ENCODE measurements around the gene TBK1.
"Not testable (repeated sequence)": the region's sequence is repeated elsewhere in the genome, so short reads cannot be mapped to it uniquely, and the experiment has no call there.

Gene TBK1

GRCh38 chr12:64530566-64530965, 78.6 kb downstream of the TBK1 start:
- no peak overlapping the region for H3K27ac ChIP-seq (ENCODE audit: low read depth, low read length)
- H3K9me3 ChIP-seq (ENCODE audit: low read length), result no peaks in the 10 kb centered on the region
- H3K9ac ChIP-seq (ENCODE audit: low read length), result no peak overlapping the region
- H3K4me1 ChIP-seq (ENCODE audit: insufficient read depth, low read length), result no peaks in the 10 kb centered on the region
- H3K4me3 ChIP-seq (ENCODE audit: low read depth in 1 of 2, low read length in 2 of 2), result no peak overlapping the region
- H3K36me3 ChIP-seq (ENCODE audit: insufficient read depth, low read length), result no peaks in the 10 kb centered on the region
- no peaks in the 10 kb centered on the region for H3K27me3 ChIP-seq (ENCODE audit: control insufficient read depth in 1 of 2, insufficient read depth in 2 of 2, low read length in 2 of 2)

GRCh38 chr12:64531665-64532334, 79.9 kb downstream of the TBK1 start:
- no peak overlapping the region for H3K4me3 ChIP-seq (ENCODE audit: low read depth in 1 of 2, low read length in 2 of 2)
- no peaks in the 10 kb centered on the region for H3K9me3 ChIP-seq (ENCODE audit: low read length)
- H3K4me1 ChIP-seq (ENCODE audit: insufficient read depth, low read length), result no peaks in the 10 kb centered on the region
- H3K36me3 ChIP-seq (ENCODE audit: insufficient read depth, low read length), result no peaks in the 10 kb centered on the region
- H3K27ac ChIP-seq (ENCODE audit: low read depth, low read length), result no peak overlapping the region
- H3K27me3 ChIP-seq (ENCODE audit: control insufficient read depth in 1 of 2, insufficient read depth in 2 of 2, low read length in 2 of 2), result no peaks in the 10 kb centered on the region
- H3K9ac ChIP-seq (ENCODE audit: low read length), result no peak overlapping the region

- Histone ChIP-seq H3K27ac (ENCODE audit: low read depth, low read length) (no peak overlapping the region), H3K27me3 (ENCODE audit: control insufficient read depth in 1 of 2, insufficient read depth in 2 of 2, low read length in 2 of 2) (no peaks in the 10 kb centered on the region), H3K4me1 (ENCODE audit: insufficient read depth, low read length) (no peaks in the 10 kb centered on the region), H3K36me3 (ENCODE audit: insufficient read depth, low read length) (no peaks in the 10 kb centered on the region), H3K9ac (ENCODE audit: low read length) (no peak overlapping the region), H3K4me3 (ENCODE audit: low read depth in 1 of 2, low read length in 2 of 2) (no peak overlapping the region), H3K9me3 (ENCODE audit: low read length) (no peaks in the 10 kb centered on the region)
Measured at GRCh38 chr12:64532734-64533351, 80.9 kb downstream of the TBK1 start.

DNA sequence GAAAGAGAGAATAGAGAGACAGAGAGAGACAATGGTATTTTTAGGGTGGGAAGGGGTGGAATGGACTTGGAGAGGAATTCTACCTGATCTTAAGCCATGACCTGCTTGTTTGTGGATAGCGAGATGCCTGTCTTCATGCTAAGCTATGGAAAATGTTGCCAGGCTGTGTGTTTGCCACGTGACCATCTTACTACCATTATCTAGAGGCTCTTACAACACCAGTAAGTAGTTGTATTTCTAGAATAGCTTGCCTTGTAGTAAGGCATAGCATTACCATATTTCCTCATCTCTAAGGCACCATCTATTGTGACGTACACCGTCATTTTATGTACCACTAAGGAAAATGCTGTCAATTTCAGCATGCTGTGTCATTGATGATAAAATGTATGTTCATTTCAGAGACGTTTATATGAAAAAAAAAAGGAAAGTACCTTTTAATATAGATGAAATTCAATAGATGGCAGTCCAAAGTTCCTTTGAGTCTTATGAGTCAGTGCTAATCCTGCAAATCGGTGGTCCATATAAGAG, 82.8 kb downstream of the TBK1 start:
- H3K27me3 ChIP-seq (ENCODE audit: control insufficient read depth in 1 of 2, insufficient read depth in 2 of 2, low read length in 2 of 2), result no peaks in the 10 kb centered on the region
- no peaks in the 10 kb centered on the region for H3K36me3 ChIP-seq (ENCODE audit: insufficient read depth, low read length)
- no peak overlapping the region for H3K27ac ChIP-seq (ENCODE audit: low read depth, low read length)
- H3K4me1 ChIP-seq (ENCODE audit: insufficient read depth, low read length), result no peaks in the 10 kb centered on the region
- H3K4me3 ChIP-seq (ENCODE audit: low read depth in 1 of 2, low read length in 2 of 2), result no peak overlapping the region
- no peak overlapping the region for H3K9ac ChIP-seq (ENCODE audit: low read length)
- H3K9me3 ChIP-seq (ENCODE audit: low read length), result no peaks in the 10 kb centered on the region

DNA sequence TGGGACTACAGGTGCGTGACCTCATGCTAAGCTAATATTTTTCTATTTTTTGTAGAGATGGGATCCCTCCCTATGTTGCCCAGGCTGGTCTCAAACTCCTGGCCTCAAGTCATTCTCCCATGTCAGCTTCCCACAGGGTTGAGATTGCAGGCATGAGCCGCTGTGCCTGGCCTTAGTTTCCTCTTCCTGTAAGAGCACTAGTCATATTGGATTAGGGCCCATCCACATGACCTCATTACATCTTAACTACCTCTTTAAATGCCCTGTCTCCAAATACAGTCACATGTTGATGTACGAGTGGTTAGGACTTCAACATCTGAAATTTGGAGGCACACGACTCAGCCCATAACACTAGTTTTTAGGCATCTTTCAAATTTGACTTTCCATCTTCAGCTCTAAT, 86.2 kb downstream of the TBK1 start:
- Histone ChIP-seq H3K36me3 (ENCODE audit: insufficient read depth, low read length) (no peaks in the 10 kb centered on the region), H3K27ac (ENCODE audit: low read depth, low read length) (no peak overlapping the region), H3K9ac (ENCODE audit: low read length) (no peak overlapping the region), H3K4me3 (ENCODE audit: low read depth in 1 of 2, low read length in 2 of 2) (no peak overlapping the region), H3K27me3 (ENCODE audit: control insufficient read depth in 1 of 2, insufficient read depth in 2 of 2, low read length in 2 of 2) (no peaks in the 10 kb centered on the region), H3K4me1 (ENCODE audit: insufficient read depth, low read length) (no peaks in the 10 kb centered on the region), H3K9me3 (ENCODE audit: low read length) (no peaks in the 10 kb centered on the region)

DNA sequence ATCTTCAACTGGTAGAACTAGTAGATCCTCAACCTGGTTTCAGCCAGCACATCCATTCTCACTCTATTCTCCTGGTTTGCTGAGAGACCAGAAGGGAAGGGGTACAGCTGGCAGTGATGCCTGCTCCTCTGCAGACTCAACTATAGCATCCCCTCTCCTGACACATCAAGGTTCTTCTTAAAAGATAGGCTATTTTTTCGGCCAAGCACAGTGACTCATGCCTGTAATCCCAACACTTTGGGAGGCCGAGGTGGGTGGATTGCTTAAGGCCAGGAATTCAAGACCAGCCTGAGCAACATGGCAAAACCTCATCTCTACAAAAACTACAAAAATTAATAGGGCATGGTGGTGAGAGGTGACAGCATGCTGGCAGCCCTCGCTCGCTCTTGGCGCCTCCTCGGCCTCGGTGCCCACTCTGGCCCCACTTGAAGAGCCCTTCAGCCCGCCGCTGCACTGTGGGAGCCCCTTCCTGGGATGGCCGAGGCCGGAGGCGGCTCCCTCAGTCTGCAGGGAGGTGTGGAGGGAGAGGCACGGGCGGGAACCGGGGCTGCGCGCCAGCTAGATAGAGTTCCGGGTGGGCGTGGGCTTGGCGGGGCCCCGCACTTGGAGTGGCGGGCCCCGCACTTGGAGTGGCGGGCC, 90.6 kb downstream of the TBK1 start:
- H3K9me3 ChIP-seq (ENCODE audit: low read length); H3K4me3 ChIP-seq (ENCODE audit: low read depth in 1 of 2, low read length in 2 of 2); H3K27ac ChIP-seq (ENCODE audit: low read depth, low read length); H3K4me1 ChIP-seq (ENCODE audit: insufficient read depth, low read length); H3K9ac ChIP-seq (ENCODE audit: low read length); H3K27me3 ChIP-seq (ENCODE audit: control insufficient read depth in 1 of 2, insufficient read depth in 2 of 2, low read length in 2 of 2); H3K36me3 ChIP-seq (ENCODE audit: insufficient read depth, low read length): not testable (repeated sequence)

- no peak overlapping the region for H3K4me3 ChIP-seq (ENCODE audit: low read depth in 1 of 2, low read length in 2 of 2)
Measured at GRCh38 chr12:64544371-64545080, 92.6 kb downstream of the TBK1 start.

DNA sequence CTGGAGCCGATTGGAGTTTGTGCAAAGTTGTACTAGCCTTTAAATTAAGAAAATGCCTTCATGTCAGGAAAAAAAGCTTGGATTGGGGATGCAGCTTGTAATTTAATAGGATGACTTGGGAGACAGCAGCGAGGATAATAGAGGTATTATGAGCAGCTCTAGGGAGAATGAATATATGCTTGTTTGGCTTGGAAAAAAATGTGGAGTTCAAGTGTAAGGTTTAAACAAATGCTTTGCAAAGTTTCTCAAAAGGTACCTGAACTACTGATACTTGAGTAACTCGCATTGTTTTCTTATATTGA, 93.1 kb downstream of the TBK1 start:
- Histone ChIP-seq H3K27ac (ENCODE audit: low read depth, low read length) (no peak overlapping the region), H3K27me3 (ENCODE audit: control insufficient read depth in 1 of 2, insufficient read depth in 2 of 2, low read length in 2 of 2) (no peaks in the 10 kb centered on the region), H3K9me3 (ENCODE audit: low read length) (no peaks in the 10 kb centered on the region), H3K9ac (ENCODE audit: low read length) (no peak overlapping the region), H3K4me3 (ENCODE audit: low read depth in 1 of 2, low read length in 2 of 2) (no peak overlapping the region), H3K4me1 (ENCODE audit: insufficient read depth, low read length) (peaks cover 4% of the 10 kb centered on the region), H3K36me3 (ENCODE audit: insufficient read depth, low read length) (no peaks in the 10 kb centered on the region)

More at GRCh38 chr12:64544371-64545080, 92.6 kb downstream of the TBK1 start:
- no peaks in the 10 kb centered on the region for H3K27me3 ChIP-seq (ENCODE audit: control insufficient read depth in 1 of 2, insufficient read depth in 2 of 2, low read length in 2 of 2)
- no peaks in the 10 kb centered on the region for H3K9me3 ChIP-seq (ENCODE audit: low read length)
- no peak overlapping the region for H3K27ac ChIP-seq (ENCODE audit: low read depth, low read length)
- no peaks in the 10 kb centered on the region for H3K36me3 ChIP-seq (ENCODE audit: insufficient read depth, low read length)
- H3K4me1 ChIP-seq (ENCODE audit: insufficient read depth, low read length), result no peaks in the 10 kb centered on the region
- no peak overlapping the region for H3K9ac ChIP-seq (ENCODE audit: low read length)

- H3K27me3 ChIP-seq (ENCODE audit: control insufficient read depth in 1 of 2, insufficient read depth in 2 of 2, low read length in 2 of 2), result no peaks in the 10 kb centered on the region
- H3K4me3 ChIP-seq (ENCODE audit: low read depth in 1 of 2, low read length in 2 of 2), result no peak overlapping the region
- H3K9me3 ChIP-seq (ENCODE audit: low read length), result no peaks in the 10 kb centered on the region
- no peaks in the 10 kb centered on the region for H3K36me3 ChIP-seq (ENCODE audit: insufficient read depth, low read length)
- no peak overlapping the region for H3K27ac ChIP-seq (ENCODE audit: low read depth, low read length)
- H3K4me1 ChIP-seq (ENCODE audit: insufficient read depth, low read length), result peaks cover 4% of the 10 kb centered on the region
- no peak overlapping the region for H3K9ac ChIP-seq (ENCODE audit: low read length)
Measured at GRCh38 chr12:64549108-64549507, 97.2 kb downstream of the TBK1 start.

DNA sequence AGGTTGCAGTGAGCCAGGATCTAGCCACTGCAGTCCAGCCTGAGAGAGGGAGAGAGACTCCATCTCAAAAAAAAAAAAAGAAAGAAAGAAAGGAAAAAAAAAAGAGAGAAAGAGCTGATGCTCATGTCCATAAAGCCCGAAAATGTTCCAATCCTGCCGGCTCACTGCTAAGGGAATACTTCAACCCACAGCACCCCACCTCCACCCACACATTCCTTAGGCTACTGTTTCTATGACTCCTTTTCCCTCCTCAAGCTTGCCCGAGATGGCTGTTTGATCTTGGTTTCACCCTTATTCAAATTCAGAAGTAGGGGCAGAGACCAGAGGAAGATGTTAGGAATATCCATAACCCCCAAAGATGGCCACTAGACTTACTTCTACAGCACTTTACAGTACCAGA, 98.8 kb downstream of the TBK1 start:
- Histone ChIP-seq H3K27me3 (ENCODE audit: control insufficient read depth in 1 of 2, insufficient read depth in 2 of 2, low read length in 2 of 2) (no peaks in the 10 kb centered on the region), H3K9ac (ENCODE audit: low read length) (no peak overlapping the region), H3K27ac (ENCODE audit: low read depth, low read length) (no peak overlapping the region), H3K36me3 (ENCODE audit: insufficient read depth, low read length) (no peaks in the 10 kb centered on the region), H3K4me1 (ENCODE audit: insufficient read depth, low read length) (peaks cover 4% of the 10 kb centered on the region), H3K9me3 (ENCODE audit: low read length) (no peaks in the 10 kb centered on the region), H3K4me3 (ENCODE audit: low read depth in 1 of 2, low read length in 2 of 2) (no peak overlapping the region)

DNA sequence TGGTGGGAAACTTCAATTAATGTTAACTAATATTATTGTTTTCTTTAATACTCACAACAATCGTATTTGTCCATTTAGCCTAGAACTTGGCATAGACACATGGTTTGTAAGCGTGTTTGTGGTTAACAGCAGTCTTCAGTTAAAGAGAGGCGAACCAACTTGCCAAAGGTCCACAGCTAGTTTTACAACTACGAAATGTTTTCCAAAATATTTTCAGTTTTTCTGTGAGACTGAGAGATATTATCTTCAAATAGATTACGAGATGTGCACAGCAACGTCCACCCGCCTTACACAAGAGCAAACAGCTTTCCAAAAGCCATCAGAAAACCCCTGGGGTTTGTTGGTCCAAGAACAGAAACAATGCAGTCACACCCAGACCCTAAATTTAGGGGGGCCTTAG, 99.8 kb downstream of the TBK1 start:
- Histone ChIP-seq H3K27ac (ENCODE audit: low read depth, low read length) (no peak overlapping the region), H3K4me3 (ENCODE audit: low read depth in 1 of 2, low read length in 2 of 2) (no peak overlapping the region), H3K36me3 (ENCODE audit: insufficient read depth, low read length) (no peaks in the 10 kb centered on the region), H3K4me1 (ENCODE audit: insufficient read depth, low read length) (peaks cover 4% of the 10 kb centered on the region), H3K27me3 (ENCODE audit: control insufficient read depth in 1 of 2, insufficient read depth in 2 of 2, low read length in 2 of 2) (no peaks in the 10 kb centered on the region), H3K9ac (ENCODE audit: low read length) (no peak overlapping the region), H3K9me3 (ENCODE audit: low read length) (no peaks in the 10 kb centered on the region)
